GM19397 (cell line): ENCODE results near the gene DCXR.

ENCODE experiments used
- ATAC-seq: cut with Tn5 transposase; IDR thresholded peaks from one replicate; pipeline ENCODE4 v1.9.1; 2021; ENCODE audit warnings: mild to moderate bottlenecking, moderate library complexity; ENCODE audit not compliant: unreplicated experiment

Gene DCXR

DNA sequence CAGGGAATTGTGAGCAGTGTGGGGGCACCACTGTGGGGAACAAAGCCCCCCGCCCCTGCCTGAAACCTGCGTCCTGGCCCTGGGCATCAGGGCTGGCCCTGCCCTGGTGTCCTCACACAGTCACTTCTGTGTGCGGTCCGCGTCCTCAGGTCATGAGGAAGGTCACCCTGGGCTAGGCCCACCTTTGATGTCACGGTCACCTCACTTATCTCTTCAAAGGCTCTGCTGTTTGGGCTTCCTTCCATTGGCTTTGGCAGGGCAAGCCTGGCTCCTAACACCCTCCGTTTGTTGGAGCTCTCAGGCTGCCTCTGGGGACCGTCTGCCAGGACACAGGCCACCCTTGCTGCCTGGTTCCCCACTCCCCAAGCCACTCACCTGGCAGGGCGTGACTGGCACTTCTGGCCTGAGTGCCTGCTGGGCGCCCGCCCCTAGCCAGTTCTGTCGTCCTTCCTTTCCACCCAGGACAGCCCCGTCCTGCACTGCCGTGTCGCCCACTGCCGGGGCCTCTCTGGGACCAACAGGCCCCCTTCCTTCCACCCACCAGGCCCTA is 23.6 kb downstream of the DCXR start:
- no peak for ATAC-seq

- no peak for ATAC-seq
Measured at GRCh38 chr17:82013341-82013740, 24.2 kb downstream of the DCXR start.

DNA sequence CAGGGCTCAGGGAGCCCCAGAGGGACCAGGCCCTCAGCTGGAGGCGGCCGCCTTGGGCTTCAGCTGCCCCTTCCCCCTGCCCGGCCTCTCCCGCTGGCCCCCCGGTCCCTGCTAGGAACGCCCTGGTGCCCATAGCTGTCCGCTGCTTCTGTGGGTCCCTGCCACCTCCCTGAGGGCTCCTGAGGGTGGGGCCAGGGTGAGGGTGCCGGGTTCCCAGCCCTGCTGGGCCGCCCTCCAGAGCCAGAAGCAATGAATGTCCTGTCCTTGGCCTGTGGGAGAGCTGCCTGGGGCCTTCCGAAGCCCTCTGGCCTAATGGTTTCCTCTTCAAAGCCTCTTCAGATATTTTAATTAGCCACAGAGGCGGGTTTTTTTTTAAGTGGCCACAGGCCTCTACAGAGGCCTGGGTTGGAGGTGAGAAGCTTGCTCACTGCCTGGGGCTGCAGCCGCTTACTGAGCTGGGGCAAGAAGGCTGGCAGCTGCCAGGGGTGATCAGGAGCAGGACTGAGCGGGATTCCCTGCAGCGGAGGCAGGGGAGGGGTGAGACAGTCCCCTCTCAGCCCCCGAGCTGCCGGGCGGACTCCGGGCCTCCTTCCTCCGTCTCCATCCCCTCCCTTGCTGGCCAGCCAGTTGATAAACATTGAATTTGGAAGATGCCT is 24.7 kb downstream of the DCXR start:
- no peak for ATAC-seq

- no peak for ATAC-seq
Measured at GRCh38 chr17:82012261-82012639, 25.2 kb downstream of the DCXR start.

DNA sequence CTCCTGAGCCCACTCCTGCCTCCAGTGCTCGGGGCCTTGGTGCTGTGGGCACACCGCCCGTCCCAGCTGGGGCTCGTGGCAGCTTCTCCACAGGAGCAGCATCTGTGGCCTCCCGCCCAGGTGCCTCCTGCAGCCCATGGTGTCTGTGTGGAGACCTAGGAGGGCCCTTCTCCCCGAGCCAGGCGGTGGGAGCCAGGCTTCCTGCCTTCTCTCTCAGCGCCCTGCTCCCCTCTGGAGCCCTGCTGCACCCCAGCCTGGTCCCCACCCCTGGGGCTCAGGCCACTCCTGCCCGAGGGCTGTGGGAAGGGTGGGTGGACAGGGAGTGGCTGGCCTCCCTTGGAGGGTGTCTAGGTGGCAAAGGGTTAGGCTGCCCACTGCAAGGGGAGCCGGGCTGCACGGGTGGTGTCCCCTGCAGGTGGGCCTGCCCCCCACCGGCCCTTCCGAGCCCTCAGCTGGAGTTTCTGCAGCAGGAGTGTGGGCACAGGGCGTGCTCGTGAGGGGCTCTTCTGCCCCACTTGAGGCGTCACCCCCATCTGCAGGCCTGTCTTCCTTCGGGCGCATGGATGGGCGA is 25.8 kb downstream of the DCXR start:
- no peak for ATAC-seq

DNA sequence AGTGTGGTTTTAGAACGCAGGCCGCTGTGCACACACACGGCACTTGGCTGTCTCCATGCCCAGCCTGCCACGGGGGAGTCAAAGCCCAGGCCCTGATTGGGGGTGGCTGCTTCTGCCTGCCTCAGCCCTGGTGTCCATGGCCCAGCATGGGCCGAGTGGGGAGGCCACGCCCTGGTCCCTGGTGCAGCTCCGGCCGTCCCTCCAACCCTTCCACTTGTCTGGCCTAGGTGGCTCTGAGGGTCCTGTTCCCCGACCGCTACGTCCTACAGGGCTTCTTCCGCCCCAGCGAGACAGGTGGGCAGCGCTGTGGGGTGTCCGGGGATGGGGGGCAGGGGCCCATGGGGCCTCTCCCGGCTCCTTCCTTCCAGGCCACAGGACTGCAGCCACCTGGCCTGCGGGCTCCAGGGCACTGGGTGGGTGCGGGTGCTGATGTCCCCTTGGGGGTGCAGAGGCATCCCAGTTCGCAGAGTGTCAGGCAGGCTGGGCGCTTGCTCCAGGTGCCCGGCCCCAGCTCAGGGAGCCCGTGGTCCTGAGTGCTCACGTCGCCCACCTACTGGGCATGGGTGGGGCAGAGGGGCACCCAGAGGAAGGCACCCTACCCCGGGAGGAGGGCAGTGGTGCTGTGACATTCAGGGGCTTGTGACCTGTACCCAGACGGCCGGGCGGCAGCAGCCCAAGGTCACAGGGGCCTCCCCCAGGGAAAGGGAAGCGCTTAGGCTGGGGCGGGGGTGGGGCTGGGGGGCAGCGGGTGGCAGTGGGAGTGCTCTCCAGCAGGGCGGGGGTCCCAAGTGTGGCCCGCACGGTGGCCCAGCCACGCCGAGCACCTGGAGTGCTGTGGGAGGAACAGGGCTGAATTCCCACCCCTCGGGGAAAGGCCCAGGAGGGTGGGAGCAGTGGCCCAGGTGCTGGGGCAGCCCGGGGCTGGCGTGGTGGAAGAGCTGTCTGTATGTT is 26.6 kb downstream of the DCXR start:
- ATAC-seq = no peak

DNA sequence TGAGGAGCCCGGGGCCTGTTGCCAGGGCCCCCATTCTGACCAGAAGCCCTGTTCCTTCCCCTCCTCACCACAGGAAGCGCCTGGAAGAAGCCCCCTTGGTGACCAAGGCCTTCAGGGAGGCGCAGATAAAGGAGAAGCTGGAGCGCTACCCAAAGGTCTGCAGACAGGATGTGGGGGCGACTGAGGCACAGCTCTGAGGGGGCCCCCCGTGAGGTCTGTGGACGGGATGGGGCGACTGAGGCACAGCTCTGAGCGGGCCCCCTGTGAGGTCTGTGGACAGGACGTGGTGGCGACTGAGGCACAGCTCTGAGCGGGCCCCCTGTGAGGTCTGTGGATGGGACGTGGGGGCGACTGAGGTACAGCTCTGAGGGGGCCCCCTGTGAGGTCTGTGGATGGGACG is 28.1 kb downstream of the DCXR start:
- ATAC-seq = no peak

DNA sequence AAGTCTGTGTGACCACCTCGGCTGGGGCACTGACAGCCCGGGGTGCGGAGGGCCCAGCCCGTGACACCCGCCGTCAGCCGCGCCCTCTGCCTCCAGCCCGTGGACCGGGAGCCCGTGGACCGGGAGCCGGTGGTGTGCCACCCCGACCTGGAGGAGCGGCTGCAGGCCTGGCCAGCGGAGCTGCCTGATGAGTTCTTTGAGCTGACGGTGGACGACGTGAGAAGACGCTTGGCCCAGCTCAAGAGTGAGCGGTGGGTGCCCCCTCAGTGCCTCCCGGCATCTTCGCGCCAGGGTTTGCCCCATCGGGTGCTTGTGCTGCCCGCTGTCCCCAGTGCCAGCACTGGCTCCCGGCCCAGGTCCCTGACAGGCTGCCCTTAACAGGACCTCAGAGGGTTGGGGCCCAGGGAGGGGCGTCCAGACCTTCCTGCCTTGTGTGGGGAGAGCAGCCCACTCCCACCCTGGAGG is 28.5 kb downstream of the DCXR start:
- ATAC-seq = no peak

- no peak for ATAC-seq
Measured at GRCh38 chr17:82008258-82008940, 29.1 kb downstream of the DCXR start.

- no peak for ATAC-seq
Measured at GRCh38 chr17:82007495-82008257, 29.8 kb downstream of the DCXR start.

GRCh38 chr17:82007228-82007494 is 30.3 kb downstream of the DCXR start:
- no peak for ATAC-seq

GRCh38 chr17:82006468-82007227 is 30.8 kb downstream of the DCXR start:
- ATAC-seq = no peak

- no peak for ATAC-seq
Measured at GRCh38 chr17:82005701-82006348, 31.7 kb downstream of the DCXR start.

DNA sequence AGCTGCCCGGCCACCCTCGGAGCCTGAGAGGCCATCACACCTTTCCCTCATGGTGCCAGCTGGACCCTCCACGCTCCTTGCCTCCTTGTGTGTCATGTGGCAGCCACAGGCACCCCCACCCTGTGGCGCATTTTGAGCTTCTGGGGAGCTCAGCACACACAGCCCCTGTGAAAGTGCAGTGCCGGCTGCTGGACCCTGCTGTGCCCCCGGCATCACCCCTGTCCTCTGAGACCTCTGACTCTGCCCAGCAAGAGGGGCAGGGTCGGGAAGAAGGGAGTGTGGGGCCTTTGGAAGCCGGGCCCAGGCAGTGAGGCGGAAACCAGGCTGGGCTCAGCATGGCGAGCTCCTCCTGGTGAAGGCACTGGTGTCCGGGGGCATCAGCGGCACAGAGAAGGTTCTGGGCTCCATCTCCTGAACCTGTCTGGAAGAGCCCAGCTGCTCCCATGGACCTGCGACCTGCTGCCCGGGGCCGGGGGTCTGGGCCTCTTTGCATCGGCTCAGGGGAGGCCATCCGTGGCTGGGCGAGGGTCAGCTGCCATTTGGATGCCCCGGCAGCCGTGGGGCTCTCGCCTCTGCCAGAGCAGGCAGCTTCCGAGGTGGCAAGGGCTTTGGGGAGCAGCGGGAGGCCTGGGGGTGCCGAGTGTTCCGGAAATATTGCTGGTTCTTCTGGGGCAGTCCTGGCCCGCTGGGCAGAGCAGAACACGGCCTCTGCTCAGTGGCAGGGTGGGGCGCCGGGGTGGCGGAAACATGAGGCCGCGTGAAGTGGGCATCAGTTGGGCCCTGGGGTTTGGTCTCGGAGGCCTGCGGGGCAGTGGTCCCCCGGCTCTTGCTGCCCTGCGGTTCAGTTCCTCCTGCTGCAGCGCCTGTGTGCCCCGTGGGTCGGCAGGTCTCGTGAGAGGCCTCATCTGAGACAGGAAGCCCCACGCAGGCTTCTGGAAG is 32.7 kb downstream of the DCXR start:
- no peak for ATAC-seq

DNA sequence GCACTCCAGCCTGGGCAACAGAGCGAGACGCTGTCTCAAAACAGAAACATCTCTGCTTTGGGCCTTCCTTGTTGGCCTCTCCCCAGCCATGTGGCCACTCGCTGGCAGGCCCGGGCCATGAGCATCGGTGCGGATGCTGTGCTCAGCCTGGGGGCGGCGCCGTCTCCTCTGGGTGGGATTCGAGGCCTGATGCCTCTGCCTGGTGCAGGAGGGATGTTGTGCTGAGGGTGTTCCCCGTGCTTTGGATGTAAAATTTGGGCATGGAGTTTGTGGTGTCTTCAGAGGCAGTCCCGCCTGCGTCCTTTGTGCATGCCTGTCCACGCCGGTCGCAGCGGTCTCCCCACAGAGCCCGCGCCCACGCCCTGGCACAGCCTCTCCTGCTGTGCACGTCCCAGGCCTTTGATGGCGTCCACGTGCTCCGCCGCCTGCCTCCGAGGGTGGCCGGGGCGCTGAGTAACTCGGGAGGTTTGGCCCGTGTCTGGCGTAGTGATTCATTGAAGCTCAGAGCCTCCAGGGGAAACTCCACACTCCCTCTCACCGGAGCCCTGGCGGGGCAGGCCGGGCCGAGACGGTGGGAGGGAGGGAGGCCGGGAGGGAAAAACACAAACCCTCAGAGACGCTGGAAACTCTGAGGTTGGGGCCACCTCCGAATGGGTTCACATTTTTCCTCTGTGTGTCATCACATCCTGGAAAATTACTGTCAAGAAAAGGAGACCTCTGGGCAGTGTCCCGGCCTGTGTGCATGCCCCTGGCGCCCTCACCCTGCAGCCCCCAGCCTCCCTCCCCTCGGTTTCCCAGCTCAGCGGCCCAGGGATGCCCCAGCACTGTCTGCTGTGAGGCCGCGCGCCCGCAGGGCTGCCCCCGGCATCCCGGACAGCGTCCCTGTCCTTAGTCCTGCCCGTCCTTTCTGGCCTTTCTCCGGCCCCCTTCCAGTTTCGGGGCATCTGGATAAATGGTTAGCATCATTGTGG is 33.8 kb downstream of the DCXR start:
- no peak for ATAC-seq

DNA sequence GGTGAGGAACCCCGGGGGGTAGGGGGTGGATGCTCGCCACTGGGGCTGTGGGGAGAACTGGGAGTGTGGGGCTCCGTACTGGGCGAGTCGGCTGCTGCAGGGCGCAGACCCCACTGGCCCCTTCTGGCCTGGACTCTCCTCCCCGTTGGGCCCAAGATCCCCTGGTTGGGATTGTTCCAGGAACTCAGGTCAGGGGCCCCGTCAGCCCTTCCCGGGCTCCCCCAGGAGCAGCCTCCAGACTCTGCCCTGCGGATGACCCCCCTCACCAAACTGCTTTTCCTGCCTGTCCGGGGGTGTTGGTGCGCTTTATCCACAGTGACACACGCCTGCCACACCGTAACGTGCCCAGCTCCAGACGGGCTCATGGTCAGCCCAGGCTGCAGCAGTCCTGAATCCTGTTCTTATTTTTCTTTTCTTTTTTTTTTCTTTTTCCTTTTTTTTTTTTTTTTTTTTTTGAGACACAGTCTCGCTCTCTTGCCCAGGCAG is 35.9 kb downstream of the DCXR start:
- ATAC-seq = no peak
